ENCODE data around the gene FNBP1L.

GRCh38 chr1:93416183-93416582 lies 31.7 kb upstream of the FNBP1L start:
- TF ChIP-seq POLR2AphosphoS5 (IDR thresholded peaks at IDR 0.05; ENCODE audit: low read depth): no peak
- TF ChIP-seq CTCF (conservative IDR thresholded peaks at IDR 0.05; ENCODE audit: low read depth in 2 of 2): no peak
- TF ChIP-seq REST (IDR thresholded peaks at IDR 0.05; ENCODE audit: unreplicated experiment): no peak
- no peak for TF ChIP-seq EZH2phosphoT487 (IDR thresholded peaks at IDR 0.05; ENCODE audit: unreplicated experiment)
- no peak for TF ChIP-seq JUNB (IDR thresholded peaks at IDR 0.05; ENCODE audit: unreplicated experiment)
- no peak for TF ChIP-seq EZH2 (IDR thresholded peaks at IDR 0.05; ENCODE audit: low read depth, unreplicated experiment)
- no peak for TF ChIP-seq CREB1 (CRISPR knock-in tag; IDR thresholded peaks at IDR 0.05; ENCODE audit: low read depth)
